GM19395 (cell line): Measurements from ENCODE around the gene CBFA2T3.

Source experiments
- ATAC-seq: cut with Tn5 transposase; IDR thresholded peaks from one replicate; pipeline ENCODE4 v1.9.1; 2021; ENCODE audit warnings: mild to moderate bottlenecking, moderate library complexity; ENCODE audit not compliant: unreplicated experiment

The CBFA2T3 gene

DNA sequence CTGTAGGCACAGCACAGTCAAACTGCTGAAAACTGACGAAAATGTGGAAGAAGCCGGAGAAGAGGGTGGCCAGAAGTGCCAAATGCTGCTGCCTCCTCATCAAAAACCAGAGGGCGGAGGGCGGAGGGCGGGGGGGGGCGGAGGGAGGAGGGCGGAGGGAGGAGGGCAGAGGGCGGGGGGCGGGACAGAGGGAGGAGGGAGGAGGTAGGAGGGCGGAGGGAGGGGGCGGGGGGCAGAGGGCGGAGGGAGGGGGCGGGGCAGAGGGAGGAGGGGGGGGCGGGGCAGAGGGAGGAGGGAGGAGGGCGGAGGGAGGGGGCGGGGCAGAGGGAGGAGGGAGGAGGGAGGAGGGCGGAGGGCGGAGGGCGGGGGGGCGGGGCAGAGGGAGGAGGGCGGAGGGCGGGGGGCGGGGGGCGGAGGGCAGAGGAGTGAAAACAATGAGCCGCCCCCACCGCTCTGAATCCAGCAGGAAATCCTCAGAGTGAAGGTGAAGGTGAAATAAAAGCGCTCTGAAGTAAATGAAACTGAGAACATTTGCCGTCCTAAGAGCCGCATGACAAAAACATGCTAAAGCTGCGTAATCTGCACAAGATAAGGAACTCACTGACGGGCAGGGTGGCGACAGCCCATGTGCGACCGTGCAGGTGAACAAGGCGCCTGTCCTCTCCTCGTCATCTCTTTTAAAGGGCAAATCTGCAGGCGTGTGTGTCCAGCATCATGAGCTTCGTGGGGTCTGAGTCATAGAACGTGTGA is 22.6 kb upstream of the CBFA2T3 start:
- no peak for ATAC-seq

DNA sequence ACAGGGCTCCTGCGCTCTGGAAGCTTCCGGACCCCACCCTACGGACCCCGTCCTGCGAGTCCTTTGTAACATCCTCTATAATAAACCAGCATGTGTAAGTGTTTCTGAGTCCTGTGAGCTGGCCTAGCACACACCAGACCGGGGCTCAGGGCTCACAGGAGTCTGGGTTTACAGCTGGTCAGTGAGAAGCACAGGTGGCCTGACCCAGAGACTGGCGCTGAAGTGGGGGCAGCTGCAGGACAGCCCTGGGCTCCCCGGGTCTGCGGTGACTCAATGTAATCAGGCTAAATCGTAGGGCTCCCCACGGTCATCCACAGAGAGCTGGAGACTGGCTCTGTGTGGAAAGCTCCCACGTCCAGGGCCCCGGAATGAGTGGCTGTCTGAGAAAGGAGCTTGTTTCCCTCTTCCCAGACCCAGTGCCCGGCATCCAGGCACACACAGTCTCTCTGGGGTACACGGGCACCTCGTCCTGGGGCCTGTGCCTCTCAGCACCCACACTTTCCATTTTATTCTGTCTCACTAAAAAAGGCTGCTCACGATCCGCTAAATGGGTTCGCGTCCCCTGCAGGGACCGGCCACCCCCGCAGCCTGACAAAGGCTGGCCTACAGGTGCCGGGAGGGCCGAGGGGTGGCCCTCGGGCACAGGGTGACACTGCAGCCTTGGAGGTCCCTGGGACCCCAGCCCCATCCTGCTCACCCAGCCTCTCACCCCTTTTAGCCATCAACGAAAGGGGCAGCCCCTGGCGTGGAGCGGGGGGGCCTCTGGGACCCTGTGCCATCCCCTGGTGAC is 18.9 kb upstream of the CBFA2T3 start:
- no peak for ATAC-seq

DNA sequence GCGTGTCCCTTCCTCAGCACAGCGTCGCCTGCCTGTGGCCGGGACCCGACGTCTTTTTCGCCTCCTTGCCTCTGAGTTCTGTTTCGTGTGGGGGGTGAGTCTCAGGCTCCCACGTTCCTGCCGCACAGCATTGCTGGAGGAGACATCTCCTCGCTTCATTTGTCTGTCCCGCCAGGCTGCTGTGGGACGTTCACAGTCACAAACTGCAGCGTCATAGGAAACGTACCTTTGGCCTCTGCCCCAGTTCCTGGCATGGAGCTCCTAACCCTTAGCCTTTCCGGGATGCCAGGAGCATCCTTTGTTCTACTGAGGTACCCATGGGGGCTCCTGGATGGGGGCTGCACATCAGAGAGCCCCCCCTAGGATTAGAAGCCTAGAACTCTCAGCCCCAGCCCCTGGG is 18.2 kb upstream of the CBFA2T3 start:
- ATAC-seq, result no peak

DNA sequence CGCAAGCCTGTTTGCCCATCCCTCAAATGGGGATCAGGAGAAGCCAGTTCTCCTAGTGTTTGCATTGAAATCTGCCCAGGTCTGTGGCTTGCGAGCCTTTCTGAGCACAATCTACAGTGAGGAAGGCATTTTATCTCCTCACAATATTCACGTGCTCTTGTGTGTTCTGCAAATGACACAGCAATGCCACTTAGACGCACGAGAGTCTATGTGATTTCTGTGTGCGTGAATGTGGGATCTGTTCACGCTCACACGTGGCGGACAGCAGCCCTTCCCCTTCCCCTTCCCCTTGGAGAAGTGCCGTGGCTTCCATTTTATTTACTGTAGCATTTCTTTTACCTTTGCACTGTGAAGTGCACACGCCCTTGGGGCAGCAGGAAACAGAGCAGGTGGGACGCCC is 17.7 kb upstream of the CBFA2T3 start:
- no peak for ATAC-seq

DNA sequence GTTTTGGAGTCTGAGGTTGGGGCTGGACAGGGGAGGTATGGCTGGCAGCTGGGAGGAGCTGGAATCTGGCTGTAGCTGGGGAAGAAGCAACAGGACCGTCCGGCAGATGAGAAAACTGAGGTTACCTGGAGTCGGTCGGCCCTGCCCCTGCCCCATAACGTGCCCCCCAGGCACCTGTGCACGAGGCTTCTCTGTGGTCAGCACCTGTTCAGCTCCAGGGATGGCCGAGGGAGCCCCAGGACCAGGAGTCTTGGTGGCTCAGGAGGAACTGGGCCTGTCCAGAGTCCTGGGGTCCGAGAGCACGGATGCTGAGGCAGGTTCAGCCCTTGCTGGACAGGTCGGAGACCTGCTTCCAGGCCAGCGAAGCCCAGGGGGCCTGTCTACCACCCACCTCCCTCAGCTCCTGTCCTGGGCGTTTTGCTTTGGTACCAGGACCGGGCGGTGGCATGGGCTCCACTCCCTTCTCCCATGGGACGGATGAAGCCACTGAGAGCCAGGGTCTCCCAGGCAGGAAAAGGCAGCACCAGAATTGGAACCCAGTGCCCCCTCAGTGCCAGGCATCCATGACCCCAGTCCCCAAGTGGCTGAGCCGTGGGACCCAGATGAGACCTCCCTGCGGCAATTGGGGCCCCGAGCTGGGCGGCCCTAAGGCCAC is 17.1 kb upstream of the CBFA2T3 start:
- no peak for ATAC-seq

DNA sequence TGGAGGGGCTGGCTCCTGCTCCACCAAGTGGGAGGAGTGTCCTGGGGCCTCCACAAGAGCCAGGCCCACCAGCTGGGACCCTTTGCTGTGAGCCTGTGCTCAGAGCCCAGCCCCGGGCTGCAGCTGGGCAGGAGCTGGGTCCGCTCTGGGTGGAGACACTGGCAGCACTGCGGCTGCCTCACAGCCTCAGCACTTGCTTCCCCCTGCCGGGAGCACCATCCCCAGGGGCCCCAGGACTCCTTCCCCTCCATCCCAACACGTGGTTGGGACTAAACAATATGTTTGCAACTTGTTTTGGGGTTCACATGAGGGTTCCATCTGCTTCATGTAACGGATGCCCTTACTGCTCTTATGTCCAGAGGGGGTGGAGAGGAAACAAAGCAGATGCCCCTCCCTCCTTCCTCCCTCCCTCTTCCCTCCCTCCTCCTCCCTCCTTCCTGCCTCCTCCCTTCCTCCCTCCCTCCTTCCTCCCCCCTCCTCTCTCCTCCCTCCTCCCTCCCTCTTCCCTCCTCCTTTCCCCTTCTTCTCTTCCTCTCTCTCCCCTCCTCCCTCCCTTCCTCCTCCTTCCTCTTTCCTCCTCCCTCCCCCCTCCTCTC is 16.3 kb upstream of the CBFA2T3 start:
- ATAC-seq, result no peak

DNA sequence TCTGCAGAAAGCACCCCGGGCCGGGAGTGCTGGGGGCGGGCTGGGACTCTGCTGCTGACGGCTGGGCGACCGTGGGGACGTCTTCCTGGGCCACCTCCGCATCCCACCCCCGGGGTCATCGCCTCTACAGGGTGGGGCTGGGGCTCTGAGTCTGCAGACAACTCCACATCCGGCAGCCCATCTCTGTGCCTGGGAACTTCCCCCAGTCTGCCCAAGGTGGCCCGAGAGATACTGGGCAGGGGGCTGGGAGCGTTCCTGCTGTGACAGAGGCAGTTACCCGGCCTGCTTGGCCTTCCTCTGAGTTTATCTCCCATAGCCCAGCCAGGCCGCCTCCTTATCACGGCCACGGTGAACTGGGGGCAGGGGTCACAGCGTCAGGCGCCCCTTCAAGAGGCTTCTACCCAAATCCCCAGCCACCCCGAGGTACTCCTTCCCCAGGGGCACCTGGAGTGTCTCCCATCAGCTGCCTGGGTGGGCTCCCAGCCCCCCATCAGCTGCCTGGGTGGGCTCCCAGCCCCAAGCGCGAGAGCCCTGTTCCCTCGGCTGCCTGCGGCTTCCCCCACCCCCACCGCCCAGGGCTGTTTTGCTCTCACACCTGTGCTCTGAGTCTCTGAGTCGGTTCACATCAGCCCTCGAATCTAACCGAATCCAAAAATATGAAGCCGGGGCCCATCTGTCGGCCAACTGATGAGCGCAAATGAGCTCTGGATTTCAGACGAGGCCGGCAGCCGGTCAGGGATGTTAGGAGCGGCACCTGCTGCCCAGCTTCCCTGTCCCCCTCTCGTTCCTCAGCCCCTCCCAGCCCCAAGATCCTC is 15.6 kb upstream of the CBFA2T3 start:
- ATAC-seq, result no peak

DNA sequence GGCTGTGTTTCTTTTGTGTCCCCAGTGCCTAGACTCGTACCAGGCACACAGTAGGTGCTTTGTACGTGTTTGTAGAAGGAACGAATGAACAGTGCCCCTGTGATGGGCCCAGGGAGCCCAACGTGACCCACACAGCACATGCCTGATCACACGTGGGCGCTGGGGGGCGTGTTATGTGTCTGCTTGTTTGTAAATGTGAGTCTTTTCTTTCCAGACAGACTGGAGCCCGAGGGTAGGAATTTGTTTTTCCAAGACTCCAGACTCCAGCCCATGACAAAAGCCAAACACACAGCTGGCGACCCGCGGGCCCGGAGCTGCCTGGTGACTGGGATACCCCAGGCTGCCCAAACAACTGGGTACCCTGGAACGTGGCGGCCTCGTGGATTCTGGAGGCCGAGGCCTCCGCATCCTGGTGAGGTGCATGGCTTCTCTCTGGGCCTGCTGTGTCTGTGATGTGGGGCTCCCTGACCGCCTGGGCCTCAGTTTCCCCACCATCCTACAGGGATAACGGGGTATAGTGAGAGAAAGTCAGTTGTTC is 14.9 kb upstream of the CBFA2T3 start:
- no peak for ATAC-seq

DNA sequence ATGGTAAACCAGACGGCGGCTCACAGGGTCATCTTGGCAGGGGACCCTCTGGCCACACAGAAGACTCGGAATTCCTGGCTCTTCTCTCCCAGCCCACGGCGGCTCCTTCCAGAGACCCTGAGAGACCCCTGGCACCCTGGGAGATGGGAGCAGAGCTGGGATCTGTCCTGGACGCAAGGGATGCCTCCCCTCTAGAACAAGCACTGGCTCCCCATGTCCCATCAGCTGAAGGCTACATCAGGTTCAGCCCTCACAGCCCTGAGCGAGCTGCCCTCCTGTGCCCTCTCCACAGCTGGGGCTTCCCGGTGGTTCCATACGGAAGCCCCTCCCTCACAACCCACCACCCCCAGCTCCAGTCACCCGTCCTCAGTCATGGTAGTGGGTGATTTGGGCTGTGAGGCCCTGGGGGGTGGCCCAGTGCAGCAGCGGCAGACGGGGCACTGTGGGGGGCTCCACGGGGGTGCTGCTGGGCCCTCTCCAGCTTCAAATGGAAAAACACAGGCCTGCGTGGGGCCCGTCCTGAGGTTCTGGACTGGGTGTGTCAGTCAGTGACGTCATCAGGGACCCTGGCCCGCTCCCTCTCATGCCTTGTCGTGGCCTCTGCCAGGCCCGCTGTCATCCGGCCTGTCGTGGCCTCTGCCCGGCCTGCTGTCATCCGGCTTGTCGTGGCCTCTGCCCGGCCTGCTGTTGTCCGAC is 13.0 kb upstream of the CBFA2T3 start:
- ATAC-seq, result no peak

DNA sequence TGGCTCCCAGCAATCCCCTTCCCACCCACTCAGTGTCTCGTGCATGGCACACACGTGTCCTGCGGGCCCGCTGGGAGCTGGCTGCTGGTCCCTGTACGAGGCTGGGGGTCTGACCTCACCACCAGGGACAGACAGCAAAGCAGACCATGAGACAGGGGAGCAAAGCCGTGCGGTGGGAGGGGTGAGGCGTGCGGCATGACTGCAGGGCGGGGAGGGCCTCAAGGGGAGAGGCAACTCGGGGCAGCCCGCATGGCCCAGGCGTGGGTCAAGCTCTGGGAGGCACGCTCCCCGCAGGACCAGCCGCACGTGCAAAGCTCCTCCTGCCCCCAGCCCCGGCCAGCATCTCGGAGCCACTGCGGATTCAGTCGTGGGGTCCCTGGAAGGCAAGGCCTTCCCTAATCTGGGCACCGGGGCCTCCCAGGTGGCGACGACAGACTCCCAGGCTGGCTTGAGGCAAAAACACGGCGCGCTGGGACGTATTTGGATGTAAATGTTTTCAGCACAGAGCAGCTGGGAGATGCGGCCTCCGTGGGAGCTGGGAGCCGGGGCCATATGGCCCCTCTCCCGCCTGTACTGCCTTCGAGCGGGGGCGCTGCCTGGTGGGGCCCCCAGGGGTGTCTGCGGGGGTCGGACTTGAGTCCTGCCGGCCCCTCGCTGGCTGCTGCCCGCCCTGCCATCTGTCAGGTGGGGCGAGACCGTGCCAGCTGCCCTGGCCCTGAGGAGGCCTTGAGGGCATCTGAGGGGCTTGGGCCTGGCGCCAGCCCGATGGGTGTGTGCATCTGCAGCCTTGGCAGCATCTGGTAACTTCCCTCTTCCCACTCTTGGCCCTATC is 12.2 kb upstream of the CBFA2T3 start:
- no peak for ATAC-seq

DNA sequence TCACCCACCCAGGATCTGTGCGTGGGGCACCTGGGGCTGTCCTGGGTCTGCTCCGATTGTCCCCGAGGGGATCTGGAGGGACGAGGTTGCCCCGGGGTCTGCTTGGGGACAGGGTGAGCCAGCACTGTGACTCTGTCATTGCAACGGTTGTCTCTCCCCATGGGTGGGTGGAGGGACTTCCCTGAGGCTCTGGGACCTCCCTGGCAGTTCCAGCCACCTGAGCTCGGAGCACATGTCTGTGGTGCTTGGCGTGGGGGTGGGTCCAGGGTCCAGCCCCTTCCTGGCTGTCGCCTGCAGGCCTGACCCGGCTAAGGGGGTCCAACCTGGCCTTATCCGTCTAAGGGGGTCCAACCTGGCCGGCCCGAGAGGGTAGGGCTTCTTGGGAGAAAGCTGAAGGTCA is 8.5 kb upstream of the CBFA2T3 start:
- no peak for ATAC-seq

DNA sequence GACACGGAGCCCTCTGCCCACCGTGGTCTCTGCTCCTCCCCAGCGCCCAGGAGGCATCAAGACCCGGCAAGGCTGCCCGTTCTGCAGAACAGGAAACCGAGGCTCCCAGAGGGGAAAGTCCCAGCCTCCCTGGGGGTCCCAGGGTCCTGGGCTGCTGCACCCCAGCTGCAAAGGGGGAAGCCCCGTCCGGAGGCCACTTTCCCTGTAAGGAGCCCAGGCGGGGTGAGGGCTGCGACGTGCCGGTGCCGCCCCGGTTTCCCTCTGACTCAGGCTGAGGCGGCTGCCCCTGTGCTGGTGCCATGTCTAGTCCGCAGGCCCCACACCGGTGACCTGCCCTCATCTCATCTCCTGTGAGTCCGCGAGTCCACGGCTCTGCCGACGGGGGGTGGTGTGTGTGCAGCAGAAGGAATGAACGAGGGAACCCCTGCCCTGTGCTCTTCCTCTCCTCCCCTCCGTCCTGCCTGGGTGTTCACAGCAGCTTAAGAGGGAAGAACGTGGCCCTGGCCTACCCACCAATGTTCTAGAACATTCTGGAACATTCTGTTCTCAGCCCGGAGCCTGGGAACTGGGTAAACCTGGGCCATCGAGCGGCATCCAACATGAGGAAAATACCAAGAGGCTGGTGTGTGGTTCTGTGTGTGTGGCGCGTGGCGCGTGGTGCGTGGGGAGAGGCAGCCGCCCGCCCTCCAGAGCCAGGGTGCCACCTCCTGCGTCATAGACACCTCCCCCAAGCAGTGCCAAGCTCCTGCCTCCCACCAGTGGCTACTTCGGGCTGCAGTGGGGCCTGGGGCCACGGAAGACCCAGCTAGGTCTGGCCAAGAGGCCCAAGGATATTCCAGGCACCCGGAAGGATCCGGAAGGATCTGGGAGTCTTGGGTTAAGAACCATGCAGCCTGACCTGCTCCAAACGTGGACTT is 7.0 kb upstream of the CBFA2T3 start:
- peak; percentile 42 for ATAC-seq

DNA sequence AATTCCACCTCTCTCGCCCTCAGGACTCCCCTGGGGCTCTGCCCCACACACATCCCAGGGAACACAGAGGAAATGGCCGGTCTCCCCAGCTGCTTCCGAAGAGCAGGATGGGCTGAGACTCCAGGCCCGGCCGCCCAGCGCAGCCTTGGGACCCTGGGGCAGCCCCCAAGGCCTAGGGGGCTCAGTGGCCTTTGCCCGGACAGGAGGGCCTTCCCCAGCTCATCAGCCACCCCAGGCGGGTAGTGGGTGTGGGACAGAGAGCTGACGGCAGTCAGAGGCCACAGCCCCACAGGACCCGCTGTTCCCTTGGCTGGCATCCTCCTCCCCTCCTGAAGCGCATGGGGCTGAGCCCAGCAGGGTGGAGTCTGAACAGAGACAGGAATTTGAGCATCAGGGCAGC is 6.2 kb upstream of the CBFA2T3 start:
- ATAC-seq, result no peak

DNA sequence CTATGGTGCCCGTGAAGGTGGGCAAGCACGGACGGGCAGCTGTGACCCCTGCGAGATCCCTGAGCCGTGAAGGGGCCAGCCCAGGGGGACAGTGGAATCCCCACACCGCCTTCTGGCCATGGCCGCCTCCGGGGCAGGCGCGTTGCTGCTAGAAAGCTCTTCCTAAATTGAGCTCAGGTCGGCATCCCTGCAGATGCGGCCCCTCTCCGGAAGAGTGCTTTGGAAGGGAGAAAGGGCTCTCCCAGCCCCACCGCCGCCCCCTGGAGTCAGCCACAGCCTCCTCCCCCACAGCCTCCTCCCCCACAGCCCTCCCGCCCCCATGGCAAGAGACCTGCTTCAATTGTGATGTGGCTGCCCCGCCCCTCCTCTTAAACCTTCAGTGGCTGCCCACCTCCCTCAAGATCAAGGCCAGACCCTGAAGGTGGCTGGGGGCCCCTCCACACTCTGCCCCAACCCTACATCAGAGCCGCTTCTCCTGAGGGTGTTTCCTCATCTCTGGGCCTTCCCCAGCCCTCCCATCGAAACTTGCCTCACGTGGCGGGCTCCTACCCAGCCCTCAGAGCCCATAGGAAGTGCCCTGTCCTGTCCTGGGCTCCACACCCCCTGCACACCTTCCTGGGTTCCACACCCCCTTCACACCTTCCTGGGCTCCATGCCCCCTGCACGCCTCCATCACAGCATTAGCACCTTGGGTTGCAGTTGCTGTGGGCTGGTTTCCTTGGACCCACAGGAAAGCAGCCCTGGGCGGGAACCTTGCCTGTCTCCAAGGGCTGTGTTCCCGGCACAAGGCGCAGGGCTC is 5.5 kb upstream of the CBFA2T3 start:
- no peak for ATAC-seq

DNA sequence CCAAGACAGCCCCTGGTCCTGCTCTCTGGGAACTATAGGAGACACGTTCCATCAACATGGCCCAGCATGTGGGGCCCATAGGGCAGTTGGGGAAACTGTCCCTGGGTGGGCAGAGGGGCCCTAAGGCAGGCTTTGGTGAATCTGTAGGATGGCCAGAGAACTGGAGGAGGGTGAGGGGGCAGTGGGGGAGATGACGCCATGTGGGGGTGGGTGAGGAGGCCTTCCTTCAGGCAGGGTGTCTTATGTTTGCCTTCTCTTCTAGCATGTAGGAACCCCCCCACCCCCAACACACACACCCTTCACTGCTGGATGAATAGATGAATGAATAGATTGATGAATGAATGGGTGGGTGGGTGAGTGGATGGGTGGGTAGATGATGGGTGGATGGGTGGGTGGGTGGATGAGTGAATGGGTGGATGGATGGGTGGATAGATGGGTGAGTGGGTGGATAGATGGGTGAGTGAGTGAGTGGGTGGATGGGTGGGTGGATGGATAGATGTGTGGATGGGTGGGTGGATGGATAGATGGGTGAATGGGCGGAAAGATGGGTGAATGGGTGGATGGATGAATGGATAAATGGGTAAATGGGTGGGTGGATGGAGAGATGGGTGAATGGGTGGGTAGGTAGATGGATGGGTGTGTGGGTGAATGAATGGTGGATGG is 2.5 kb upstream of the CBFA2T3 start:
- no peak for ATAC-seq

DNA sequence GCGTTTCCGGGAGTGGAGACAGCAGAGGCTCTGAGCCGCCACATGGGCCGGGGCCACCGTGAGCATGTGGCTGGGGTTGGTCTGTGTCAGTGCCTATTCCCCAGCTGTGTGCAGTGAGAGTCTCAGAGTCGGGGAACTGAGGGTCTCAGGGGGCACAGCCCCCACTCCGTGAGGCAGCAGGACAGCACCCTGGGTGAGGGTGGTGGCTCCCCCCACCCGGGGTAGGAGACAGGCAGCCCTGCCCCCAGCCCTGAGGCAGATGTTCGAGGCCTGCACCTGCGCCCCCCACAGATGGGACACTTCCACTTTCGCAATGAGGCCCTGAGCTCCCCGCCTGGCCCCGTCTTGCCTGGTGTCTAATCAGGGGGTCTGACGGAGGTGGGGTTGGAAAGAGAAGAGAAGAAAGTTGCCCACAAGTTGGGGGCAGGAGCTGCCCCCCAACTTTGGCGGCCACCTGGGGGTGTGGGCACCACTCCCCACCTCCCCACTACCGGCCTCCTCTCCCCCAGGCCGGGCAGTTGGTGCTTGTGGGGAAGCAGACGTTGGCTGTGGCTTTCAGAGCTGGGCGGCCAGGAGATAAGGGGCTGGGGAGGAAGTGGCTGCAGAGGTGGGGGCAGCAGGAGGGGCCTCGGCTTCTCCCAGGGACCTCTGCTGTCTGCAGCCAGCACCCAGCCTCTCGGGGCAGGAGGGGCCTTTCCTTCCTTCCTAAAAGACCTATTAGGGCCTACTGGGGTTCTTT is 1.8 kb upstream of the CBFA2T3 start:
- ATAC-seq, result peak; percentile 55
